NB4 (cell line): Measurements from ENCODE around the gene EPC1.
"Not testable (repeated sequence)": the region's sequence is repeated elsewhere in the genome, so short reads cannot be mapped to it uniquely, and the experiment has no call there.

Source experiments
- DNase-seq: peaks from one replicate; pipeline ENCODE4 v3.0.0; 2010; ENCODE audit warnings: low read depth
- H3K4me3 ChIP-seq: one replicate; pipeline ENCODE4 v1.5.1; 2011; ENCODE audit warnings: mild to moderate bottlenecking, low read depth, low read length, moderate library complexity
- CTCF ChIP-seq: IDR thresholded peaks from one replicate; pipeline ENCODE4 v1.5.1; 2012; ENCODE audit warnings: low read depth, low read length
- MAX ChIP-seq: IDR thresholded peaks from 2 replicates; pipeline ENCODE4 v1.6.1; 2011; ENCODE audit warnings: low read depth, low read length
- MYC ChIP-seq: IDR thresholded peaks from 2 replicates; pipeline ENCODE4 v1.6.1; 2011; ENCODE audit warnings: low read depth, low read length
- POLR2A ChIP-seq: IDR thresholded peaks from 2 replicates; pipeline ENCODE4 v1.6.1; 2011; ENCODE audit warnings: mild to moderate bottlenecking; ENCODE audit not compliant: insufficient read length; ENCODE audit errors: extremely low read depth

EPC1 gene

GRCh38 chr10:32234471-32234870 lies 112.5 kb downstream of the EPC1 start:
- TF ChIP-seq POLR2A (no peak), CTCF (no peak), MAX (no peak), MYC (no peak)
- no peak overlapping the region for H3K4me3 ChIP-seq
- DNase-seq, result no peak

- H3K4me3 ChIP-seq, DNase-seq: not testable (repeated sequence)
Observed at GRCh38 chr10:32233375-32233774, 113.6 kb downstream of the EPC1 start.

- no peak overlapping the region for H3K4me3 ChIP-seq
- DNase-seq, result no peak
- TF ChIP-seq MAX (no peak), MYC (no peak), CTCF (no peak), POLR2A (no peak)
Observed at GRCh38 chr10:32232378-32232777, 114.6 kb downstream of the EPC1 start.

- H3K4me3 ChIP-seq, DNase-seq: not testable (repeated sequence)
Observed at GRCh38 chr10:32229788-32230187, 117.2 kb downstream of the EPC1 start.

GRCh38 chr10:32229170-32229569 lies 117.8 kb downstream of the EPC1 start:
- no peak for TF ChIP-seq CTCF
- TF ChIP-seq MAX, result no peak
- TF ChIP-seq MYC, result no peak
- no peak for TF ChIP-seq POLR2A
- no peak overlapping the region for H3K4me3 ChIP-seq
- DNase-seq, result no peak

GRCh38 chr10:32227802-32228201 lies 119.2 kb downstream of the EPC1 start:
- H3K4me3 ChIP-seq, result no peak overlapping the region
- TF ChIP-seq POLR2A (no peak), MYC (no peak), CTCF (no peak), MAX (no peak)
- no peak for DNase-seq

- TF ChIP-seq POLR2A (no peak), MYC (no peak), MAX (no peak), CTCF (no peak)
- no peak overlapping the region for H3K4me3 ChIP-seq
- no peak for DNase-seq
Observed at GRCh38 chr10:32226624-32227023, 120.3 kb downstream of the EPC1 start.
